ENCODE measurements around the gene PHF2. TPM values are rescaled to one million over a fixed set of nuclear protein-coding genes. Genes with fewer than 3 reads are reported as not detected.

The PHF2 gene
- total RNA-seq, 1 donor from 2014 or later, result 22.4 TPM

GRCh38 chr9:93678199-93679019 is 102.0 kb downstream of the PHF2 start:
- DNase-seq, result no peak

DNA sequence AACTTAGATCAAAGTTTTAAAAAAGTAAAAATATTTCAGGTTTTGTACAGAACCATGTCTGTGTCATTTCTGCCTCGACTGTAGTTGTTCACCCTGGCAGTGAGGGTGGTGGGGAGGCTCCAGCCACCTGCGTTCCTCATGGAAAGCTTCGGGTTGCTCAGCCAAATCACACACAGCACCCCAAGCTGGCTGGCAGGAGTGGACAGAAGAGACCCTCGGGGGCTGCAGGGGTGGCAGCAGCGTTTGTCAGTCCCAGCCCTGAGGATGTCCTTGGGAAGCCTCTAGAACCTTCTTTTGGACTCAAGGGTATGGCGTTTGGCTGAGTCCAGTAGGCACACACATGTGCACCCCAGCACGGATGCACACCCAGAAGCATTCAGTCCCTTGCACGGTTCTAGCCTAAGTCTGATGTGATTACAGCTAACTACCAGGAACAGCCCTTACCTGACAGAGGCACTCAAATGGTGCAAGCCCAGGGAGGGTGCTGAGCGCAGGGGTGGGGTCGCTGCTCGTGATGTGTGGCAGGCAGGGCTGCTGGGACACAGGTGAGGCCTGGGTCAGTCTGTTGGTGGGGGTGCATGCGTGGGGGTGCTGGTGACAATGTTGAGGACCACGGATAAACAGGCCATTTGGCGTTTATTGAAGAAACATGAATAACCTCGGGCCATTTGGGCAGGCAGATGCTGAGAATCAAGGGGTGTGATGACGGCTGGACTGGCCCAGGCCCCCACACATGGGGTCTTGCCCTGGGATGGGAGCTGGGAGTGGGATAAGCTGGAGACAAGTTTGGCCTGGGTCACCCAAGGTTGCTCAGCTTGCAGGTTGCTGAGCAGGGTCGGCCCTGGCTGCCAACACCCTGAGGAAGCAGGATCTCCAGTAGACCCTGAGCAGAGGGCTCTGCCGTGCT is 103.4 kb downstream of the PHF2 start:
- no peak for DNase-seq

GRCh38 chr9:93680443-93681268 is 104.3 kb downstream of the PHF2 start:
- no peak for DNase-seq

- no peak for DNase-seq
Observed at GRCh38 chr9:93681269-93682154, 105.1 kb downstream of the PHF2 start.

- peak; percentile 38 for DNase-seq
Observed at GRCh38 chr9:93682155-93682968, 106.0 kb downstream of the PHF2 start.

DNA sequence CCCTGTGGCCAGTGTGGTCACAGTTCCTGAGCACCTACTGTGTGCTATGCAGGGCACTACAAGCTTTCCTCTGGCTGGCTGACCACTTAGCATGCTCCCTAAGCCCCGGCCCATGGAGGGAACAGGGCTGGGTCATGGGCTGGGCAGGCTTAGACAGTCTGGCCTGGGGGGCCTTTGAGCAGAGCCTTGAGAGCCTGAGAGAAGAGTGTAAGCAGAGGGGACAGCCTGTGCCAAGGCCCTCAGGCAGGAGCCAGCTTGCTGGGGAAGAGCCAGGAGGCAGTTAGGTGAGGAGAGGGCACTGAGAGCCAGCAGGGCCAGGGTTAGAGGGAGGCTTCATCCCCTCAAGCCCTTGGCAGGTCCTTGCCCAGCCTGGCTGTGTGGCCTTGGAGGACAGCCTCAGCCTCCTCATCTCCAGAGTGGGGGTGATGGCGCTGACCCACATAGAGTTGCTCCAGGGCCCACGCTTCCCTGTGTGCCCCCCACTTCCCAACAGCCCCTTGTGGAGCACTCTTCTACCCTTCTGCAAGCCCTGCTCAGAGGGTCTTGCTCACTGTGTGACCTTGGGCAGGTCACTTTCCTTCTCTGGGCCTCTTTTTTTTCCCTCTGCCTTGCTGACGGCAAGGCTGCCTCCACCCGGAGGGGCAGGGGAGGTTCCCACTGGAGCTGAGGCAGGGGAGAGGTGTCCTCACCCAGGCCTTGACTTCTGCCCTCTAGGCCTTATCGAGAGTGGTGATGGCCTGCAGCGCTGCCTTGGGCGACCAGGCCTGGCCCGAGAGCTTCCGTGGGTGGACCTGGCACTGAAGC is 107.1 kb downstream of the PHF2 start:
- DNase-seq, result no peak

DNA sequence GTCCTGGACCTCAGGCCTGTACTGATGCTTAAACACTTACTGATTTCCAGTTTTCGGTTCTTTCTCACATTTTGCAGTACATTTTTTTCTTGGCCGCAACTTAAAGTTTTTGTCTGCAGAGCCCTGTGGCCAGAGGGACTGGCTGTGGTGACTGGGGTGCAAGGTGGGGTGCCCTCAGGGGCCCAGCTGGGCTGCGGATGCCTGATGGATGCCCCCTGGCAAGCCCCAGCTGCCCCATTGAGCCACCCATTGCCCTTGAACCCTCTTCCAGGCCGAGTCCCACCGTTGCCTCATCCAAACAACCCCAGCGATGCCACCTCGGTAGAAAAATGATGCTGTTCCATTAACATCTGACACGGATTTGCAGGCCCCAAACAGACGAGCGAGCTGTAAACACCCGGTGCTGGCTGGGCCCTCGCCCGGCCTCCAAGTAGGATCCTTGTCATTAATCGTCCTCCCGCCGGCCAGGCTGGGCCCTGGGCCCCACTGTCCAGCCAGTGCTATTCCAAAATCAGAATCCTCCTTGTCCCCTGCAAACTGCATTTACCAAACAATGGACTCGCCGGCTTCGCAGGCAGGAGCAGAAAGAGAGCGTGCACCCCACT is 107.9 kb downstream of the PHF2 start:
- DNase-seq, result no peak

- no peak for DNase-seq
Observed at GRCh38 chr9:93684806-93685543, 108.6 kb downstream of the PHF2 start.

- no peak for DNase-seq
Observed at GRCh38 chr9:93686127-93686879, 109.9 kb downstream of the PHF2 start.

DNA sequence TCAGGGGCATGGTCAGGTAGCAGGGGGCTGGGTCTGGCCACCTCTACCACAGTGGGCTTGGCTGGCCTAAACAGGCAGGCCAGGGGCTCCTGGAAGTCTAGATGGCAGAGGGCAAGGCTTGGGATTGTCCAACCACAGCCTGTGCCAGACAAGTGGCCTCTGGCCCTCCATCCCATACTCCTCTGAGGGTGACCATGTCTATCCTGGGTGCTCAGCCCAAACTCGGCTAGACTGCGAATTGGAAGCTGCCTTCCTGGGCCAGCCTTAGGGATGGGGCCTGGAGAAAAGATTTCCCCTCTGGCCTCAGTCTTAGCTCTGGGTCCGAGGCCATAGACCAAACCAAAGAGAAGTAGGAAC is 110.5 kb downstream of the PHF2 start:
- DNase-seq, result no peak

- DNase-seq, result no peak
Observed at GRCh38 chr9:93690618-93691017, 114.2 kb downstream of the PHF2 start.

GRCh38 chr9:93693129-93693528 is 116.7 kb downstream of the PHF2 start:
- DNase-seq, result no peak

- DNase-seq, result no peak
Observed at GRCh38 chr9:93697352-93698139, 121.2 kb downstream of the PHF2 start.

- no peak for DNase-seq
Observed at GRCh38 chr9:93698140-93698908, 121.9 kb downstream of the PHF2 start.

- DNase-seq, result no peak
Observed at GRCh38 chr9:93699650-93700049, 123.3 kb downstream of the PHF2 start.
